Activated CD8-positive, alpha-beta memory T cell treated with anti-CD3 and anti-CD28 coated beads, Interleukin-2, amount 50 U/mL, for 48 hours (primary cell): ENCODE data around the gene GPM6B.

Experiments
- DNase-seq: peaks from one replicate; pipeline ENCODE4 v3.0.0-alpha.2; 2020

Gene GPM6B

GRCh38 chrX:13821738-13822137 lies 4.8 kb upstream of the GPM6B start:
- no peak for DNase-seq

GRCh38 chrX:13816176-13816575 lies 717 bp downstream of the GPM6B start:
- no peak for DNase-seq

GRCh38 chrX:13815664-13816063 lies 1.2 kb downstream of the GPM6B start:
- DNase-seq = no peak

- no peak for DNase-seq
These were observed 8.0 kb downstream of the GPM6B start for GRCh38 chrX:13808865-13809264.

GRCh38 chrX:13808293-13808692 lies 8.6 kb downstream of the GPM6B start:
- DNase-seq = no peak

- no peak for DNase-seq
These were observed 11.7 kb downstream of the GPM6B start for GRCh38 chrX:13805241-13805640.

GRCh38 chrX:13803116-13803515 lies 13.8 kb downstream of the GPM6B start:
- DNase-seq = no peak

- DNase-seq = no peak
These were observed 18.7 kb downstream of the GPM6B start for GRCh38 chrX:13798184-13798583.

GRCh38 chrX:13797512-13797911 lies 19.4 kb downstream of the GPM6B start:
- DNase-seq = no peak

- DNase-seq = no peak
These were observed 22.5 kb downstream of the GPM6B start for GRCh38 chrX:13794417-13794816.

GRCh38 chrX:13793897-13794296 lies 23.0 kb downstream of the GPM6B start:
- DNase-seq = no peak

- no peak for DNase-seq
These were observed 25.3 kb downstream of the GPM6B start for GRCh38 chrX:13791559-13791958.

GRCh38 chrX:13791145-13791544 lies 25.7 kb downstream of the GPM6B start:
- DNase-seq = no peak

GRCh38 chrX:13790206-13791131 lies 26.4 kb downstream of the GPM6B start:
- DNase-seq = no peak

- DNase-seq = no peak
These were observed 30.8 kb downstream of the GPM6B start for GRCh38 chrX:13786048-13786447.

GRCh38 chrX:13780868-13781427 lies 35.9 kb downstream of the GPM6B start:
- DNase-seq = no peak

- DNase-seq = no peak
These were observed 38.0 kb downstream of the GPM6B start for GRCh38 chrX:13778916-13779315.

GRCh38 chrX:13776387-13776786 lies 40.5 kb downstream of the GPM6B start:
- no peak for DNase-seq

GRCh38 chrX:13775837-13776236 lies 41.1 kb downstream of the GPM6B start:
- DNase-seq = no peak

- DNase-seq = no peak
These were observed 42.2 kb downstream of the GPM6B start for GRCh38 chrX:13774696-13775095.

- DNase-seq = no peak
These were observed 46.8 kb downstream of the GPM6B start for GRCh38 chrX:13770013-13770535.

- no peak for DNase-seq
These were observed 48.0 kb downstream of the GPM6B start for GRCh38 chrX:13768939-13769338.

- DNase-seq = no peak
These were observed 52.1 kb downstream of the GPM6B start for GRCh38 chrX:13764765-13765164.

GRCh38 chrX:13764281-13764680 lies 52.6 kb downstream of the GPM6B start:
- no peak for DNase-seq
